ENCODE results near the gene STAG2.
"Not testable (repeated sequence)": the region's sequence is repeated elsewhere in the genome, so short reads cannot be mapped to it uniquely, and the experiment has no call there.

The STAG2 gene

DNA sequence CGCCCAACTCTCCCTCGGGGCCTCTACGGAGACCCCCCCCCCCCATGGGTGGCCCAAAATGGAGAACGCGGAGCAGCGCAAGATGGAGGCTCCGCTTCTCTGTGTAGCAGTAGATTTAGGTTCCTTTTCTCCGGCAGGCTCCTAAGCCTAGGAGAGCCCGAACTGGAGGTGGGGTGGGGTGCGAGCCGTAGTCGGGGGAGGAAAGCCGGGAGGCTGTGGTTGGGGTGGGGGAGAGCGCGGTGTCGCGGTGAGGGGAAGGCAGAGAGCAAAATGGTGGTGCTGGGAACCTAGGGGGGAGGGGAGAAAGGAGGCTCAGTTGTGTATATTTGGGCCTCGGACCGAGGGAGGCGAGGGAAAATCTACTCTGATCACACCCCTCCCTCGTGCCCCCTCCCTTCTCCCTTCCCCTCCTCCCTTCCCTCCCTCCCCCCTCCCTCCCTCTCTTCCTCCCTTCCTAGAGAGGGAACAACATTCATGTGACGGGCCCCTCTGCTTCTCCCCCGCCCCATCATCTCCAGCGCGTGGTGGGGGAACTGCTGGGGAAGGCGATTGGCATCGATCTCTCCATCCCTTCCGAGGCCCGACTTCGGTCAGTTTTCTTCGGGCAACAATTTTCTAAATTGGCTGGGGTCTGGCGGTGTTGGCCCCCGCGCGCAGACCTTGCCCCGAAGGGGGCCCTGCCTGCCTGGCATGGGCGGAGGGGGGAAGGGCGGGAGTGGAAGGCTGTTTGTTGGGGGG lies at the start of gene STAG2:
TSS of gene STAG2 (plus strand) at position 439 of the 738 bp plus-strand sequence. CDS start 60,922 bp downstream, outside the sequence.
- DNase-seq (ENCODE audit: low read depth): no peak

DNA sequence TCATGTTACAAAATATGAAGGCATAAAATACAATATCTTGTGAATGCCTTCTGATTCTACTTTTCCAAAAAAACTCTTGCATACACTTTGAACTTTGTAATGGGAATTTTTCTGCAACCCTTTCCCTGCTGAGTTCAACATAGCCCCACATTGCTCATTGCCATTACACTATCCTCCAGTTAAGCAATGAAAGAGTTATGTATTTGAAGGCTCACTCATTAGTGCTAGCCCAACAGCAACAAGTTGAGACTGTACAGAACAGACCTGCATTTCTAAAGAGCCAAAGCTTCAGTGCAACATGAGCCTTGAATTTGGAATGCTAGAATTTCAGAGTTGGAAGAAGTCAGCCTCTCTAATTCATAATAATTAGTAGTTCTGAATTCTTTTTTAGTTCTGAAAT lies 44.4 kb upstream of the STAG2 start:
- DNase-seq (ENCODE audit: low read depth): no peak

DNA sequence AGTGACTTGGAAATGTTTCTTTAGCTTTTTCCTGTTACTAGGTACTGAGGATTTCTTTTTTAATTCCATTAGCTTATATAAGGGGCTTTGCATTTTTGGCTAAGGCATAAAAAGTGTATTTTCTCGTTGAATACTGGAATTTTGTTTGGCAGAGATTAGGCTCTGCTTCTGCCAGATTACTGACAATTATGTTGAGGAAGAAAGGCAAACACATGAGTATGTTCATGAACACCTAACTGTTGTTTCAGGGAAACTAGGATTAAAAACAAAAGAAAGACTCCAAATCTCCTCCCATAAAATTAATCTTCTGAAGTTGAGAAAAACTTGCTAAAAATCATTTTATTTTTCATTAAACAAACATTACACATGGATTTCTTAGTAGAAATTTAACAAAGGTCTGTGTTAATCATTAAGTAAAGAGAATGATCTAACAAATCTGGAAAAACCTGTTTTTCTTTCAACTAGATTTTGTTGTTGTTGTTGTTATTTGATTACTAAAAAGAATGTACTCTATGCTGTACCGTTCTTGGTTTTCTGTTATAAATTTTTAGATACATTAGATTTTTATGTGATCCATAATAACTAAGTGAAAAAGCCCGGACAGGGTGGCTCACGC lies 43.3 kb upstream of the STAG2 start:
- no peak for DNase-seq (ENCODE audit: low read depth)

DNA sequence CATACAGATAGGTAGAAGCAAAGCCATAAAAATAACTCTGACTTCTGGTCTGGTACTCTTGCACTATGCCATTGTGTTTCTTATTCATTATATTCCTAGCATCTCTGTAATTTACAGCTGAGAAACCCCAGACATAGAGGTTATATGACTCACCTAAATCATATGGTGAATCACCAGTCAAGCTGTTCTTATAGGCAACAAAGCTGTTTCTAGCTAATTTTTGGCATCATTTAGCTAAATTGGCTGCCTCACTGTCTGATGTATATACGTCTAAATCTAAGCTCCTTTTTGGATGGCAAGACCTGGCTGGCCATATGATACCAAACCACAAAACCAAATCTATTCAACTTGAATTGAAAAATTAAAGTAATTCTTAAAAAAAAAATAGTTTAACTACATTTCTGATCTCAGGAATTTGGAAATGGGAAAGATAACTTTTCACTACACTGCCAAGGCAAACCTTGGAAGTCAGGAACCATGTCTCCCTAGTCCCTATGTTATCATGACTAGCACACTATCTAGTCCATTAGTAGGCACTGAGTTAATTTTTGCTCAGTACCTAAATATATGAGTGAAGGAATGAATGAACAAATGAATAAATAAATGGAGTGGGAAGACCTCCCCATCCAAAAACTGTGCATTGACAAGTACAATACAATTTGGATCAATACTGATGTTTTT lies 41.3 kb upstream of the STAG2 start:
- DNase-seq (ENCODE audit: low read depth): peak; percentile 54

DNA sequence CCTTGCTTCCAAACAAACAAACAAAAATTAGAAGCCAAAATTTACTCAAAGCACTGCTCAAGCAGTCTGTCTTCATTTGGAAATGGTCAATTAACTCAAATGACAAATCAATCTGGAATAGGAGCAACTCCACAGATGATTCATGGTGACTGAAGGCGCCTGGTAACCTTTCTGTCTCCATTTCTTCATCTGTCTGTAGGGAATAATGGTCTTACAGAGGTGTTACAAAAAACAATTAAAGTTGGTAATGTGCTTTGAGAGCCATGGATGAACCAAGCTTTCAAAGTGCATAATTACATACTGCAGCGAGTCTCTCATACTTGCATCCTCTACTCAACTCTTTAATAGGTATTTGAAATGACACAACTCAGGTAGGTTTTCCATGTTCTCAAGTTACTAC lies 38.3 kb upstream of the STAG2 start:
- no peak for DNase-seq (ENCODE audit: low read depth)

DNA sequence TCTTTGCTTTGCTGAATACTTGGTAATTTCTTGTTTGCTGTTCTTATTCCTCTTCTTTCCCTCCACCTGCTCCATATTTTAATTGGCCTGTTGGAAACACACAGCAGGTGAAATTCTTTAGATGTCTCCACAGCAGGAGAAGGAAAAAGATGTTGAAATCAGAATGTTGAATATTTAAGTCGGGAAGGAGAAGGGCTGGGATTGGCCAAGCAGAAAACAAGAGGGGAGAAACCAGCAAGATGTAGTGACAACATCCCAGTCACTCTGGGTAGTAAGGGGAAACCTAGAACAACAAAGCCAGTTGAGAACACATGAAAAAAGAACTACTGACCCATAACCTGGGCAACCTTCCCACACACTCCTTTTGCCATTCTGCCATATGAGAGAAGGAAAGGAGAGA lies 37.3 kb upstream of the STAG2 start:
- no peak for DNase-seq (ENCODE audit: low read depth)

DNA sequence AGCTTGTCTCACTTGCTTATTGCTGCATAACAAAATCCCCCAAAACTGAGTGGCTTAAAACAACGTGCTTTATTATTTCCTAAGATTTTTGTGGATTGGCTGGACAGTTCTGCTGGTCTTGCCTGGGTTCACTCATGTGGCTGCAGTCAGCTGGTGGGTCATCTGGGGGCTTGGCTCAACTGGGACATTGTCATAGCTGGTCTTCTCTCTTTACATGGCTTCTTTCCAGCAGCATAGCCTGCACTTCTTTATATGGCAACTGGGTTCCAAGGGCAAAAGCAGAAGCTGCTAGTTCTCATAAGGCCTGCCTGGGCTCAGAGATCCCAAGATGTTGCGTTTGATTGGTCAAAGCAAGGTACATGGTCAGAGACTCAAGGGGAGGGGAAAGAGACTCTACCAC lies 33.7 kb upstream of the STAG2 start:
- DNase-seq (ENCODE audit: low read depth): no peak

DNA sequence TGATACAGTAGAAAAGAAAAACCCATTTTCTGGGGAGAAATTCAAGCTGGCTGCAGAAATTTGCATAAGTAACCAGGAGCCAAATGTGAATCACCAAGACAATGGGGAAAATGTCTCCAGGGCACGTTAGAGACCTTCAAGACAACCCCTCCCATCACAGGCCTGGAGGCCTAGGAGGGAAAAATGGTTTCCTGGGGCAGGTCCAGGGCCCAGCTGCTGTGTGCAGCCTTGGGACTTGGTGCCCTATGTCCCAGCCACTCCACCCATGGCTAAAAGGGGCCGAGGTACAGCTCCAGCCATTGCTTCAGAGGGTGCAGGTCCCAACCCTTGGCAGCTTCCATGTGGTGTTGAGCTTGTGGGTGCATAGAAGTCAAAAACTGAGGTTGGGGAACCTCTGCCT lies 29.5 kb upstream of the STAG2 start:
- DNase-seq (ENCODE audit: low read depth): not testable (repeated sequence)

DNA sequence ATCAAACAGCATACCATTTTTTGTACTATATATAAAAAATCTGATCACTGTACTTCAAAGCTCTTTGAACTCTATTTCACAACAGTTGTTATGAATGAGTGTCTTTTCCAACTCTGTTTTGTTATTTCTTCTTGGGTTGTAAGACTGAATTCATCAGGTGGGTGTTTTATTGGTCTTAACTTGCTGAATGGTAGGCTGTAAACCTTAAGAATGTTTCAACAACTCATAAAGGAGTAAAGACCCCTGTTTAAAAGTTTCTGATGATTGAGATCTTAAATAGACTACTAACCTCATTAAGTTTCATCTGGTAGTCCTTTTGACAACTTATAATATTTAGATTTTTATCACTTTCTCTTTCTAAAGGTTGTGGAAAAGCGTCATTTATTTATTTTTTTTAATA lies 18.4 kb upstream of the STAG2 start:
- DNase-seq (ENCODE audit: low read depth): no peak

DNA sequence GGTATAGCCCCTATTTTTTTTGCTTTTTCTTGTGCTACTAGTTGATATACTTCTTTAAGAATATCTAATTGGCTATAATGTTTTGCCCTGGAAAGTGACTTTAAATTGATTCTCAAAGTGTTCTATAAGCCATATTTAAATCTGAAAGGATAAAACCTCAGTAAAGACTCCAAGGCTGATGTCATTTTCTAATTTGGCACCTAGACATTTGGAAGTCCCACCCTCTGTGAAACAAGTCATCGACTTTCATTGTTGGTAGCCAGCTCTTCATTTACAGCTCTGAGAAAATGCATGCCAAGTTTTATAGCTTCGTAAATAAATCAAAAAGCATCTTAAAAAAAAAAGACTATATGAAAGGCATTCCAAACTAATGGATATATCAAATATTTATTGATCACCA lies 18.0 kb upstream of the STAG2 start:
- no peak for DNase-seq (ENCODE audit: low read depth)

DNA sequence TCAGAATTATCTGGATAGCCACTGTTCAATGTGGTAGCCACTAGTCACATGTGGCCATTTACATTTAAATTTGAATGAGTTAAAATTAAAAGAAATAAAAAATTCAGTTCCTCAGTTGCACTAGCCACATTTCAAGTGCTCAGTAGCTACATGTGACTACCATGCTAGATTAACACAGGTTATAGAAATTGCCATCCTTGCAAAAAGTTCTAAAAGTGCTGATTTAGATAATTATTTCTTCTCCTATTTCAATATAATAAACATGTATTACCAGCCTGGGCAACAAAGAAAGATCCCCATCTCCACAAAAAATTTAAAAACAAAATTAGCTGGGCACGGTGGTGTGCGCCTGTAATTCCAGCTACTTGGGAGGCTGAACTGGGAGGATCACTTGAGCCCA lies 11.7 kb upstream of the STAG2 start:
- DNase-seq (ENCODE audit: low read depth): no peak

DNA sequence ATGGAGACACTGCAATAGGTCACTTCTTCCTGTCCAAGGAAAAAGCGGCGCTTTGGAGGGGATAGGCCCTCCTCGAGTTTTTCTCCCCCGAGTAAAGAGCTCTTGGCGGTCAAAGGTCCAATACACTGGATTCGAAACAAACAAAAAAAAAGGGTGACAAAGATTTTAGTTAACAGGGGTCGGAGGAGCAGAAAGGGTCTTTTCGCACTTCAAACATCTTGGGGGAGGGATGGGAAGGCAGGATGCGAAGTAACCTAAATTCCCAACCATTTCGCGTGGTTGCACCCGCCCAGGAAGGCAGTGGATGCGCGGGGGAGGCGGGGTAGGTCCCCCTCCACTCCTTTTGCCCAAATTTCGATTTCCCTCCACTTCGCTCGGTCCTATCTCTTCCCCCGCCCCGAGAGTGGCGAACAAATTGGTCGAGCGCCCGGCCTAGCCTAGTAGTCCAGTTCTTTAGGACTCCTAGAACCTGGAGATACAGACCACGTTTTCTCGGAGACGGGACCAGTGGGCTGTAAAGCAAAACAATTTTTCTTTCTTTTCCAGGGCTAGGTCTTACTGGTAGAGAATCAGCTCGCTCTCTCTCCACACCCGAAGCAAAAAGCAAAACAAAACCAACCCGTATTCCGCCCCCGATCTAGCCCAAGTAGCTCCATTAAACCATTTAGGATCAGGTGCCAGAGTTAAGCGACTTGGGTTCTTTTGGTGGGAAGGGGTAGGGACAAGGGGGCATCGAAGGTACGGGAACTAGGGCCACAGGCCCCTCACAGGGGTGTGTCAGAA lies 2.0 kb upstream of the STAG2 start:
- DNase-seq (ENCODE audit: low read depth): no peak

DNA sequence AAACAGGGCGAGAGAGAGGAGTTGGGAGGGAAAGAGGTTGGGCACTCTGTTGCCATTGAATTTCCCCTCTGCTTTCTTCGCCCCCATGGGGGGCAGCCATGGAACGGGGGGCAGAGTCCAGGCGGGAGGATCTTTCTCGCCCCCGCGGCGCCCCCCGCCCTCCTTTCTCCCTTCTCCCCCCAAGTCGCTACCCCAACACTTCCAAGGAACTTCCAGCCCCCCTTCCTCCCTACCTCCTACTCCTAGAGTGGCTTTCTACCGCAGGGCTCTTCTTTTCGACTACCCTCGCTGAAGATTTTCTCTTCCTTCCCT lies 594 bp upstream of the STAG2 start:
- no peak for DNase-seq (ENCODE audit: low read depth)

DNA sequence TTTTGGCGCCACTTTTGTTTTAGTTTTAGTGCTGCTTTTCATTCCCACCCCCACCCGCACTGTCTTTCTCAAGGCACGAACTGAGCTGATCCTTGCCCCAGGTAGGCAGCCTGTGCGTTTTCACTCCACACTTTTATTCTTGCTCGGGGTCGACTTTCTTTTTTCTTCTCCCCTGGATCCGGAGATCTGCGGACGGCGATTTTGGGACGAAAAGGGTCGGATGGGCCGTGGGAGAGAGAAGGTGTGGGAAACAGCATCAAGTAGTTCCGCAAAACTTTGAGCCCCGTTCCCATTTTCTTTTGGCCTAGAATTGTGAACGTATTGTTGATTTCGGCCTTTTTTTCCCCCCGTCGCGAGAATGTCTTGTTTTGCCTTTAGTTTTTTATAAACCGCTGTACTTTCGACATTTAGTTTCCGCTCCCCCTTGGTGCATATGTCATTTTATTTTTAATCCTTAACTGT lies 531 bp downstream of the STAG2 start:
- DNase-seq (ENCODE audit: low read depth): no peak

DNA sequence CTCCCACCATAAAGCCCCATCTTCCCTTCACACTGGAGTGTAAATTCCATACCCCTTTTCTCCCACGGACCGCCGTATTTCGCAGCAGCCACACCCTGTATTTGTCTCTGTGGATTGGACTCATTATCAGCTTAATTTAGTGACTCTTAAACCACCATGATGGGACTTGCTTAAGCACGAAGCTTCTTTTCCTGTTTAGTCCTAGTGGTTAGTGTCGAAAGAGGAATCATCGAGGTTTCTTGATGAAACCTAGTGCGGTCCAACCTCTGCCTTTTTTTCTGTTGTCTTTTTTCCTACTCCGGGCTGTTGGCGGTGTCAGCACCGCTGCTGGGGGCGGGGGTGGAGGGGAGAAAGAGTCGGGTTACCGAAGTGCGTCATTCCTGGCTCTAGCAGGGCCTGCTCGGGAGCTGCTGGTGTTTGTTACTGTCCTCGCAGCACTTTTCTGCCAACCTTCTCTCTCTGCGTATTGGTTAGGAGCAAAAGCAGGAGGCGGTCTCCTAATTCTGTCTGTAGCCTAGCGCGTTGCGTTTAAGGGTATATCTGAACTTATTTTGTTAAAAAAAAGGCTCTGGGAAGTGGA lies 1.4 kb downstream of the STAG2 start:
- DNase-seq (ENCODE audit: low read depth): peak; percentile 81

DNA sequence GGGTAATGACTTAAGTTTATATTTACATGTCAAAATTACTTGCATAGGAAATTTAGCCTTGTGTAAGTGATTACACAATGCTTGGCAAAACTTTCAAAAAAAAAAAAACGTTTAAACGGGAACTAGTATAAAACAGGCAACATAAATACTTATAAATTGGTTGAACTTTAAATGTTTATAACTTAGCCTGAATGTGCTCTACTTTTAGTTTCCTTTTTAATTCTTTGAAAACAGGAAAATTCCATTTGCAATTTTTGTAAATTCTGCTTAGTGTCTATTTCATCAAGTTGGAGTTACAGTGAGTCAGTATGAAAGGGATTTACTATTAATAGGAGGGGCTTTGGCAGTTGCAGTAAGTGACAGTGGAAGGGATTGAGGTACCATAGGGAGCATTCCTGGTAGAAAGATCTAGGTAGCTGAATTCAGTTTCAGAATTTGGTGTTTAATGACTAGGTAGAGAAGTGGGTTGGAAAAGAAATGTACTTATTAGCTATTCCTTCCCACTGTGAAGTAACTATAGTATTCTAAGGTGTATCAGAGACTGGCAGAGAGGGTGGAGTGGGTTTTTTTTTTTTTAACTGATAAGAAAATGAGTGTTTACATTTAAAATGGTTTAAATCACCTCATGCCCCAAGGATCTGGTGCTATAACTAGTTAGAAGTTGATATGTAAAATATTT lies 2.8 kb downstream of the STAG2 start:
- DNase-seq (ENCODE audit: low read depth): no peak

DNA sequence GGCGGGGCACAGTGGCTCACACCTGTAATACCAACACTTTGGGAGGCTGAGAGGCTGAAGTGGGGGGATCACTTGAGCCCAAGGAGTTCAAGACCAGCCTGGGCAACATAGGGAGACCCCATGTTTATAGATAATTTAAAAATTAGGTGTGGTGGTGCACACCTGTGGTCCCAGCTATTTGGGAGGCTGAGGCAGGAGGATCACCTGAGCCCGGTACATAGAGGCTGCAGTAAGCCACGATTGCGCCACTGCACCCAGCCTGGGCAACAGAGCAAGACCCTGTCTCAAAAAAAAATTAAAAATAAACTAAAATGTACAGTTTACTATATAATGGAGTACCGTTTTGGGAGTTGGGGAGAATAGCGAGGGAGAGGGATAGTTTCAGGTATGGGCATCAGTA lies 4.2 kb downstream of the STAG2 start:
- DNase-seq (ENCODE audit: low read depth): no peak

DNA sequence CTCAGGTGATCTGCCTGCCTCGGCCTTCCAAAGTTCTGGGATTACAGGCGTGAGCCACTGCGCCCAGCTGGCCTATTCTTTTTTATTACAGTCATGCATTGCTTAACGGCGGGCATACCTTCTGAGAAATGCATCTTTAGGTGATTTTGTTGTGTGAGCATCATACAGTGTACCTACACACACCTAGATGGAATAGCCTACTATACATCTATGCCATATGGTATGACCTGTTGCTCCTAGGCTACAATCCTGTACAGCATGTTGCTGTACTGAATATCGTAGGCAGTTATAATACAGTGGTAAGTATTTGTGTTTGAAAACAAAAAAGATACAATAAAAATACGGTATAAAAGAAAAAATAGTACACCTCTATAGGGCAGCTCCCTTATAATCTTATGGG lies 6.0 kb downstream of the STAG2 start:
- DNase-seq (ENCODE audit: low read depth): no peak

DNA sequence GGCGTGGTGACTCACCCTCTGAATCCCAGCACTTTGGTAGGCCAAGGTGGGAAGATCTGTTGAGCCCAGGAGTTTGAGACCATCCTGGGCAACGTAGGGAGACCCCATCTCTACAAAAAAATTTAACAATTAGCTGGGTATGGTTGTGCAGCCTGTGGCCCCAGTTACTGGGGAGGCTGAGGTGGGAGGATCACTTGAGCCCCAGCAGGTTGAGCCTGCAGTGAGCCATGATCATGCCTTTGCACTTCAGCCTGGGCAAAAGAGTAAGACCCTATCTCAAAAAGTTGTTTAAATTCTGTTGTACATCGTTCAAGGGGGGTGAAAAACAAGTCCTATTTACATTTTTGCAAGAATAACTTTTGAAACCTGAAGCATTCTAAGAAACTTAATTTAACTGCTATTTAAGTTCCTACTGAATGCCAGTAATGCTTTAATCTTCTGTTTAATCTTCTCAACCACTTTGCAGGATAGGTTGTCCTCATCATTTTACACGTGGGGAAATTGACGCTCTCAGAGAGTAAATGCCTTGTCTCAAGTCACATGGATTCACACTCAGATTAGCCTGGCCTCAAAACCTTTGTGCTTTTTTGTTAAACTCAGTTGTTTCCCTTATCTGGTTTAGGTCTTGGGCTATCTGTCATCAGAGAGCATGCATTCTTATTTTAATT lies 7.0 kb downstream of the STAG2 start:
- DNase-seq (ENCODE audit: low read depth): no peak

DNA sequence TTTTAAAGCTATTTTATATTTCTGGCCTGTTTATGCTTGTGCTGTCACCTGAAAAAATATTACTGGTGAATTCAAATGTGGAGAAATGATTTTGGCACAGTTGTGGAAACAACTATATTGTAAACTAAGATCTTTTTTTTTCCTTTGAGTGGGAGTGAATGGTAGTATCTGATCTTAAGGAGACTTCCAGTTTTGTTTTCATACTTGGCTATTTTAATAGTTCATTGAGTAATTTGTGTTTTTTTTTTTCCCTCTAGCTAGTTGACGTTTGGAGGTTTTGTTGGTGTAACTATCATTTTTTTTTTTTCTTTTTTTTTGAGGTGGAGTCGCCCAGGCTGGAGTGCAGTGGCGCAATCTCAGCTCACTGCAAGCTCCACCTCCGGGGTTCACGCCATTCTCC lies 10.5 kb downstream of the STAG2 start:
- DNase-seq (ENCODE audit: low read depth): no peak

DNA sequence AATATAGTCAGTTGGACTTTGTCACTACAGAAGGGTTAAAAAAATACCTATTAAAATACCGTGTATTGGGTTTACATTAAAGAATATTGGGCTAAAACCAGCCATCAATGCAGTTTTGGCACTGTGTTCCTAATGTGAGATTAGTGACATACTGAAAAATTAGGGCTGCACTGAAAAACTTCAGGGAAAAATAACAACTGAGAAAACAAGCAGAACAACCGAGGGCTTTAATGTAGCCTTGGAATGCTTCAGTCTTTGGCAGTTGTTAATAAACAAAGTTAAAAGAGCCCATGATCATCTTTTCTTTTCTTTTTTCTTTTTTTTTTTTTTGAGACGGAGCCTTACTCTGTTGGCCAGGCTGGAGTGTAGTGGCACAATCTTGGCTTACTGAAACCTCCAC lies 12.4 kb downstream of the STAG2 start:
- DNase-seq (ENCODE audit: low read depth): no peak
